ENCODE results near the gene RAI1.

RAI1 gene

GRCh38 chr17:17787568-17787967 lies 106.3 kb downstream of the RAI1 start:
- no peak for DNase-seq

DNA sequence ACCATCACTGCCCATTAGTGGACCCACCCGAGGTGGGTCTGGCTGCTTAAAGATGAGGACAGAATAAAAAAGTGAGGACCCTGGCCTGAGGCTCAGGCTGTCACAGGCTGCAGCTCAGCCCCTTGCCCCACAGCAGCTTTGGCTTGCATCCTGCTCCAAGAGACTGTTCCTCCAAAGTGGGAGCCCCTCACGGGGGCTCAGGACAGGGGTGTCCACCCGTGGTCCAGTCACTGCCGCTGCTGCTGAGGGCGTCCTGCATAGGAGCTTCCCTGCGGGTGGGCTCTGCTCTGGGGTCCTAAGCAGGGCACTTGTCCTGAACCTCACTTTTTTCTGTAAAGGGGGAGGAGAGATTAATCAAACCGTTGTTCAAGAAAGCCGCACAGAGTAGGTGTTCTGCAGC lies 107.7 kb downstream of the RAI1 start:
- DNase-seq = no peak

GRCh38 chr17:17789410-17789809 lies 108.2 kb downstream of the RAI1 start:
- no peak for DNase-seq

DNA sequence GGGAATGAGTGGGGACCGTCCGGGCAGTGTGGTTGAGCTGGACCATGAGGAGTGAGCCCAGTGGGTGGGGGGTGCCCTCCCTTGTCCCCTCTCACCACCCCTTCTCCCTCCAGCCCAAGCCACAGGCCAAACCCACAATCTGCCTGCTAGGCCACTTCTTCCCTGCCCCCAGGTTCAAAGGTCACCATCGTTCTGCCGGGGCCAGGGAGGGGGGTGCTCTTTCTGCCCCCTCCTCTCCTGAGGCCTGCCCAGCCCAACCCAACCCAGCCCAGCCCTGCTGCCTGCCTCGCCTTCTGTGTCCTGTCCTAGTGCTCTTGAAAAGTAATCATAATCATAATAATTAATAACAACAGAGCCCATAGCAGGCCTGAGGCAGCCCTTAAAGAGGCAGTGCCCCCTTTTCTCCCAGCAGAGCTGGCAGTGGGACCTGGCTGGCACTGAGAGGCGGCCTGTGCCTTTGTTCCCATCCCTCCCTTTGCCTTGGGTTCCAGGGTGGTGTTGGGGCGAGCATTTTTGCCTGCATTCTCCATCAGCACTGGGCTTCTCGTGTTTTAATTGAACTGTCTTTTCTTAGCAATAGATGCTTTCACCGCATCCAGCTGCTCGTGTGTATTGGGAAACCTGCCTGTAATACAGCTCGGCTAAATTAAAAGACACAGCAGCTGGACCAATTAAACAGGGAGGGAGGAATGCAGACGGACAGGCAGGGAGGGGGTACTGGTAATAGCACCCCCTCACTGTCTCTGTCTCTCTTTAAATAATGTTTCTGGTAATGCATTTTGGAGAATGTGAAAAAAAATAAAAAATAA lies 108.8 kb downstream of the RAI1 start:
- DNase-seq = no peak

DNA sequence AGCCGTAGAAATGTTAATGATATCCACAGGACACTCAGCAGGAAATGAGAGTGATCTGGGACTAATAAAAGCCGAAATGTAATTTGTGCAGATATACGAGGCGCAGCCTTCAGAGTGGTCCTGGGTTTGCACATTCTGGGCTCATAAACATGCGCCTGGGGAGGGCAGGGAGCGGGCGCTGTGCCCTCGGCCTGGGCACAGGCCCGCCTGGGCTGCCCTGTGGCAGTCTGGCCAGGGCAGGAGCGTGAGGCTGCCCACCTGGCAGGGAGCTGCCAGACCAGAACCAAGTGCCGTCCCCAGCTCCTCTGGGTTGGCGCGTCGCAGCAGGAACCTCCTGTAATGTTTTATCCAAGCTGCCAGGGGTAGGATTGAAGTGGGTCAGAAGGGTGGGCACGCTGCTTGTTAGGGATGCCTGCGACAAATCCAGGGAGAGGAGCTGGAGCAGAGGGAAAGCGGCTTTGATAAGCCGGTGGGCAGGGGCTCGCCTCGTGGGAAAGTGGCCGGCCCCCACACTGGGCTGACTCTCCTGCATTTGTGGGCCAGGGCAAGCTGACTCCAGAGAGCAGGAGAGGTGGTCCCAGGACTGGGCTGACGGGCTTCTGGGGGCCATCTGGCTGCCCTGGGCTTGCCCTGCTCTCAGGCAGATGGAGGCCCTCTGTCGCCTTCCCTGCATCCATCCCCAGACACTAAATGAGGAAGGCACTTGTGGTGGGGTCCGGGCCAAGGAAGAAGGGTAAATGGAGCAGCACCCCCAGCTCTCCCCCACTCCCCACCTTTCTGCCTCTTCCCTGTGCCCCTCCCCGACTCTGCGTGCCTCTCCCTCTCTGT lies 109.6 kb downstream of the RAI1 start:
- DNase-seq = no peak

- no peak for DNase-seq
Measured at GRCh38 chr17:17792037-17792550, 110.8 kb downstream of the RAI1 start.

DNA sequence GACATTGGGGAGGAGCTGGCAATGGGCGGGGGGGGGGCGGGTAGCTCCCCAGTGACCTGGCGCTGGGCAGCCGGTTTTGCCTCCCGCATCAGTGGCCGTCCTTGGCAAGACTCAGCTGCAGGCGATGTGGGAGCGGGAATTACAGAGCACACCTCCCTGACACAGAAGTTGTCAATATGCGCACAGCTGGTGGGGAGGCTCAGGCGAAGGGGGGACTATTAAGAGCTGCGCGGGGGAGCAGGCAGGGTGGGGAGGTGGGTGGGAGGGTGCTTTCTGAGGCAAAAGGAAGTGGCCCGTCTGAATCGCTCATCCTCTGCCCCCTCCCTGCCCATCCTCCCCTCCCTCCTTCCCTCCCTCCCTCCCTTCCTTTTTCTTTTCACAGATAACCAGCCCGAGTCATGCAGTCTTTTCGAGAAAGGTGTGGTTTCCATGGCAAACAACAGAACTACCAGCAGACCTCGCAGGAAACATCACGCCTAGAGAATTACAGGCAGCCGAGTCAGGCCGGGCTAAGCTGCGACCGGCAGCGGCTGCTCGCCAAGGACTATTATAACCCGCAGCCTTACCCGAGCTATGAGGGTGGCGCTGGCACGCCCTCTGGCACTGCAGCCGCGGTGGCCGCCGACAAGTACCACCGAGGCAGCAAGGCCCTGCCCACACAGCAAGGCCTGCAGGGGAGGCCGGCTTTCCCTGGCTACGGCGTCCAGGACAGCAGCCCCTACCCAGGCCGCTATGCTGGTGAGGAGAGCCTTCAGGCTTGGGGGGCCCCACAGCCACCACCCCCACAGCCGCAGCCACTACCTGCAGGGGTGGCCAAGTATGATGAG lies 111.5 kb downstream of the RAI1 start:
- DNase-seq = peak; percentile 32

DNA sequence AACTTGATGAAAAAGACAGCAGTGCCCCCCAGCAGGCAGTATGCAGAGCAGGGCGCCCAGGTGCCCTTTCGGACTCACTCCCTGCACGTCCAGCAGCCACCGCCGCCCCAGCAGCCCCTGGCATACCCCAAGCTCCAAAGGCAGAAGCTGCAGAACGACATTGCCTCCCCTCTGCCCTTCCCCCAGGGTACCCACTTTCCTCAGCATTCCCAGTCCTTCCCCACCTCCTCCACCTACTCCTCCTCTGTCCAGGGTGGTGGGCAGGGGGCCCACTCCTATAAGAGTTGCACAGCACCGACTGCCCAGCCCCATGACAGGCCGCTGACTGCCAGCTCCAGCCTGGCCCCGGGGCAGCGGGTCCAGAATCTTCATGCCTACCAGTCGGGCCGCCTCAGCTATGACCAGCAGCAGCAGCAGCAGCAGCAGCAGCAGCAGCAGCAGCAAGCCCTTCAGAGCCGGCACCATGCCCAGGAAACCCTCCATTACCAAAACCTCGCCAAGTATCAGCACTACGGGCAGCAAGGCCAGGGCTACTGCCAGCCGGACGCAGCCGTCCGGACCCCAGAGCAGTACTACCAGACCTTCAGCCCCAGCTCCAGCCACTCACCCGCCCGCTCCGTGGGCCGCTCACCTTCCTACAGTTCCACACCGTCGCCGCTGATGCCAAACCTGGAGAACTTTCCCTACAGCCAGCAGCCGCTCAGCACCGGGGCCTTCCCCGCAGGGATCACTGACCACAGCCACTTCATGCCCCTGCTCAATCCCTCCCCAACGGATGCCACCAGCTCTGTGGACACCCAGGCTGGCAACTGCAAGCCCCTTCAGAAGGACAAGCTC lies 112.3 kb downstream of the RAI1 start:
- DNase-seq = no peak

- no peak for DNase-seq
Measured at GRCh38 chr17:17794382-17794781, 113.1 kb downstream of the RAI1 start.

- no peak for DNase-seq
Measured at GRCh38 chr17:17795296-17795695, 114.0 kb downstream of the RAI1 start.

- no peak for DNase-seq
Measured at GRCh38 chr17:17795946-17796786, 114.9 kb downstream of the RAI1 start.

- no peak for DNase-seq
Measured at GRCh38 chr17:17796787-17797061, 115.5 kb downstream of the RAI1 start.

GRCh38 chr17:17797119-17797809 lies 116.0 kb downstream of the RAI1 start:
- DNase-seq = no peak

DNA sequence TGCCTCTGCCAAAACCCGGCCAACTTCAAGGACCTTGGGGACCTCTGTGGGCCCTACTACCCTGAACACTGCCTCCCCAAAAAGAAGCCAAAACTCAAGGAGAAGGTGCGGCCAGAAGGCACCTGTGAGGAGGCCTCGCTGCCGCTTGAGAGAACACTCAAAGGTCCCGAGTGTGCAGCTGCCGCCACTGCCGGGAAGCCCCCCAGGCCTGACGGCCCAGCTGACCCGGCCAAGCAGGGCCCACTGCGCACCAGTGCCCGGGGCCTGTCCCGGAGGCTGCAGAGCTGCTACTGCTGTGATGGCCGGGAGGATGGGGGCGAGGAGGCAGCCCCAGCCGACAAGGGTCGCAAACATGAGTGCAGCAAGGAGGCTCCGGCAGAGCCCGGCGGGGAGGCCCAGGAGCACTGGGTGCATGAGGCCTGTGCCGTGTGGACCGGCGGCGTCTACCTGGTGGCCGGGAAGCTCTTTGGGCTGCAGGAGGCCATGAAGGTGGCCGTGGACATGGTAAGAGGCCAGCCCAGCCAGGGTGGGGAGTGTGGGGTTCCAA lies 116.8 kb downstream of the RAI1 start:
- no peak for DNase-seq

- no peak for DNase-seq
Measured at GRCh38 chr17:17798573-17799255, 117.5 kb downstream of the RAI1 start.

GRCh38 chr17:17800504-17801021 lies 119.3 kb downstream of the RAI1 start:
- DNase-seq = no peak

DNA sequence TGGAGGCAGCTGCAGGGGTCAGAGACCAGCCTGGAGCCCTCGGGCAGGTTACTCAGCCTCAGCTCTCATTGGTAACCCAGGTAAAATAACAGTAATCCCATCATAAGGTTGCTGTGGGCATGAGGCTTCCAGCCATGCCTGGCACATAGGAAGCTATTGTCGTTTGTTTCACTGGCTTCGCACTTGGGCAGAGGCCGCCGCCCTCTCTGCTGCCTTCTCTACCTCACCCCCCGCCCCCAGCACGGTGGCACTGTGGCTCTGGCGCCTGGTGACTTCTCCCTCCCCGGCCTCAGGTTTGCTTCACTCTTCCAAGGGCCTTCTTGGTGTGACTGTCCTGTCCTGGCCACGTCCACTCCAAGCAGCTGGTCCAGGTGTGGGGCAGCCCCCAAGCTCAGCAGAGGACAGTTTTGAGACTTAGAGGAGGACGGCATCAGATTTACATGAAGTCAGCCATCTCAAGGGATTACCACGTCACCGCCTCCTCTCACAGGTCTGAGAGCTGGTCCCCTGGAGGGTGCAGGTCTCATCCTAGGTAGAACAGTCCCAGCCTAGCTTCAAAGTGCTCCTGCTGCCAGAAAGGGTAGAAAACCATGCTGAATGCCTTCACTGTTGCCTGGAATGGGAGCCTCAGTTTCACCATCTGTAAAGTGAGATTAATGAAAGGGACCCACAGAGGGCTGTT lies 120.7 kb downstream of the RAI1 start:
- no peak for DNase-seq

DNA sequence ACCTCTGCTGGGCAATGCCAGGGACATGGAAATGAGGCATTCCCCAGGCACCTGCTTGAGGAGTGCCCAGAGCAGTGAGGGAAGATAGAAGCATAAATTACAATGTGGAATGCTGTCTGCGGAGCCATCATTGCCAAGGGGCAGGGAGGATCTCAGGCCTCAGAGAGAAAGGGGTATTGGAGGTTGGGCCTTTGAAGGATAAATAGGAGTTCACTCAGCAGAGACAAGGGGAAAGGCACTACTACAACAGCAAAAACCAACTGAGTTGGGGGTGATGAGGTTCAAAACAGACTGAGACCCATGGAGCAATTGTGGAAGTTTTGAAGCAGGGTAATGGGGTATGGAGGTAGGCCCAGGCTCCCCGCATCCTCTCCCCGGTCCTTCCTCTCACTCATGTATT lies 122.7 kb downstream of the RAI1 start:
- DNase-seq = no peak

DNA sequence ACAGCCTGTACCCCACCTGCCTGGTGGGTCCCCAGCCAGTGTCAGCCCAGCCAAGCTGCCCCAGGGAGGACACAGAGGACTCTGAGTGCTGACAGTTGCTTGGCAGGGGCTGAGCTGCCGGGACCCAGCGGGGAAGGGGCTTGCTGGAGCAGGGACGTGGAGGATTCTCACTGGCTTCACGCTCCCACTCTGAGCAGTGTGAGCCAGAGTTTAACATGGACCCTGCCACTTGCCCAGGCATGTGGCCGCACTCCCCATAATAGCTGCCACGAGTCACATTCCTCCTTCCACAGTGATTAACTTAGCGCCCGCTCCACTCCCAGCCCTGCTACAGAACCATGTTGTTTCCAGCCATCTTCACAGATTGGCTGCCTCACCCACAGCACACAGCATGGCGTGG lies 124.3 kb downstream of the RAI1 start:
- DNase-seq = no peak
